Stimulated activated CD4-positive, alpha-beta T cell treated with anti-CD3 and anti-CD28 coated beads, TNF-alpha, amount 100 ng/mL, for 48 hours (primary cell): ENCODE measurements around the gene SLC29A1.
"Not testable (repeated sequence)": the region's sequence is repeated elsewhere in the genome, so short reads cannot be mapped to it uniquely, and the experiment has no call there.

ENCODE experiments used
- DNase-seq, 3 donors: peaks; one replicate each; pipeline ENCODE4 v3.0.0-alpha.2; 2020; ENCODE audit warnings: low read depth in 3 of 3

SLC29A1 gene

GRCh38 chr6:44222486-44223318 lies 693 bp upstream of the SLC29A1 start:
- DNase-seq, result no peak

GRCh38 chr6:44224029-44224964 lies 902 bp downstream of the SLC29A1 start:
- no peak for DNase-seq

DNA sequence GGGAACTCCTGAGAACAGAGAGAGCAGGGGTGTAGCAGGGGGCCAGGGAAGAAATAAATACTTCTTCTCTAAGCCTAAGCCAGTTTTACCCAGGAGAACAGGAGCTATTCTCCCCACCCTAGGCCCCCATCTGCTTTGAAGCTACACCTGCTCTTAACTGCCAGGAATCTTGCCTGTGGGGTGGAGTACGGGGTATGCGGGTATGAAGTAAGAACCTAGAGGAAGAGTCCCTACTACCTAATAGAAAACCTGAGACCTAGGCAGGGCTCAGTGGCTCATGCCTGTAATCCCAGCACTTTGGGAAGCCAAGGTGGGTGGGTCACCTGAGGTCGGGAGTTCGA lies 1.5 kb downstream of the SLC29A1 start:
- no peak for DNase-seq

- DNase-seq, result no peak
Measured at GRCh38 chr6:44225579-44226325, 2.4 kb downstream of the SLC29A1 start.

DNA sequence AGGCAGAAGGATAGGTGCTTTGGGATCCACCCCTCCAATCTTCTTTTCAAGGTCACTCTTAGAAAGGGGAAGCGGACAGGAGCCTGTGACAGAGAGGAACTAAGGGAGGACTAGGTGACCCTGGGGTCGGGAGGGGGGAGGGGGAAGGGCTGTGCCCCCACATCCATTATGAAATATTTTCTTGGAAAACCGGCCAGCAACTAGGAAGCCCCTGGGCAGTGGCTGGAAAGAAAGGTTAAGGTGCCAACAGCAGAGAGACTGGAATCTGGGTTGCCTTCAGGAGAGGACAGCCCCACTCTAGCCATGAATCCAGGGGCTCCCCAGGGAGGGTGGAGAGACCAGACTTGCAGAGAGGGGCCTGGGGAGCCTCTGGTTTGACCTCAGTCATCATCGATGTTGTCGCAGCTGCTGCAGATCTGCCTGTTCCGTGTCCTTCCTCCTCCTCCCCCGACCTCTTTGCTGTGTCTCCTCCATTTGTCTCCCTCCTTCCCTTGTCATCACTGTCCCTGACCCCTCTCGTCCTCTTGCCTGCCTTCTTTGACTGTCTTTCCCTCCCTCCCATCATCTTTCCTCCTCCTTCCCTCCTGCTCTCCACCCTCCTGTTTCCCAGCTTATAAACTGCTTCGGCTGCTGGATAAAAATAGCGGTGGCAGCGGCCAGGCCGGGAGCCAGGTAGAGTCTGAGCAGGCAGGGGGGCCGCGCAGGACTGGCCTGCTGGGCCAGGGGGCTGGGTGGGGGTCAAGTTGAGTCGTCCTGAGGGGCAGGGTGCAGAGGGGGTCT lies 3.2 kb downstream of the SLC29A1 start:
- DNase-seq, result no peak

- DNase-seq, result no peak
Measured at GRCh38 chr6:44227148-44227793, 3.9 kb downstream of the SLC29A1 start.

DNA sequence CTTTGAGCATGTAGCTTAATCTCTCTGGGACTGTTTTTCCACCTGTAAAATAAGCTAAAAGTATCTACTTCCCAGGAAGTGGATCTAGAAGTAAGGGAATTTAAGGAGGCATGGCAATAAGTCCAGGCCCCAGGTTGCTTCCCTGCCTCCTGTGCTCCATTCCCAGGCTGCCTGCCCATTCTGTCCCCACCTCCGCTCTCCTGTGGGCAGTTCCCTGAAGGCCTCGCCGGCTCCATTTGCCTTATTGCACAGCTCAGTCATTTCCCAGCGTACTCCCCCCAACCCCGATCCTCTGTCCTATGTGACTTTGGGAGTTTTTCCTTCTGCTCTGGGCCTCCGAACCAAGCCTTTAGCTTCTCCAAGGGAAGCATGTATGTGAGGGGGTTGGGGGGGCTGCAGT lies 4.6 kb downstream of the SLC29A1 start:
- no peak for DNase-seq

GRCh38 chr6:44228433-44228832 lies 5.0 kb downstream of the SLC29A1 start:
- no peak for DNase-seq

DNA sequence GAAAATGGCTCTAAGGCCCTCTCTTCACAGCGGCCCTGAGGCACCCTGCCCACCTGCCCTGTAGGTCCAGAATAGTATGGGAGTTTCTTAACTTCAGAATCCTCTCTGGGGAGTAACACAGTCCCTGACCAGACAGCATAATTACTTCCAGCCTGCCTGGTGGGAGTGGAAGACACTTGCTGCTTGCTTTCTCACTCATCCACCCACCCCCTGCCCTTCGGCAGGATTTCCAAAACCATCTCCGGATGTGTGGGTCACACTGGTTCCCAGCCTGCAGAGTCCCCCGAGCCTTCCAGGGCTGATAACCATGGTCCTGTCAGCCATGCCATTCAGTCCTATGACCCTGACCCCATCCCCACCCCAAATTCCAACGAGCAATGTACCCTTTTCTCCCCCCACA lies 5.4 kb downstream of the SLC29A1 start:
- DNase-seq, result no peak

GRCh38 chr6:44229376-44230033 lies 6.1 kb downstream of the SLC29A1 start:
- DNase-seq, result no peak

GRCh38 chr6:44230034-44230675 lies 6.8 kb downstream of the SLC29A1 start:
- no peak for DNase-seq

DNA sequence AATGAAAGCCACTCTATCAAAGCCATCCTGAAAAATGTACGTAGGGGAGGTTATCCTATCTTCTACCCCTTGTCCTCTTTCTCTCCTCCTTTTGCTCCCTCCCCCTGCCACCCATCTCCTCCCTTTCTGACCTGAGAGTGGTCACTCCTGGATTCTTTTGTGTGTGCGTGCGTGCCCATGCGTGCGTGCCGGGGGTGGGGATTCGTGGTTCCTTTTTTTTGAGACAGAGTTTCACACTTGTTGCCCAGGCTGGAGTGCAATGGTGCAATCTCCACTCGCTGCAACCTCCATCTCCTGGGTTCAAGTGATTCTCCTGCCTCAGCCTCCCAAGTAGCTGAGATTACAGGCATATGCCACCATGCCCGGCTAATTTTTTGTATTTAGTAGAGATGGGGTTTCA lies 8.0 kb downstream of the SLC29A1 start:
- not testable (repeated sequence) for DNase-seq

DNA sequence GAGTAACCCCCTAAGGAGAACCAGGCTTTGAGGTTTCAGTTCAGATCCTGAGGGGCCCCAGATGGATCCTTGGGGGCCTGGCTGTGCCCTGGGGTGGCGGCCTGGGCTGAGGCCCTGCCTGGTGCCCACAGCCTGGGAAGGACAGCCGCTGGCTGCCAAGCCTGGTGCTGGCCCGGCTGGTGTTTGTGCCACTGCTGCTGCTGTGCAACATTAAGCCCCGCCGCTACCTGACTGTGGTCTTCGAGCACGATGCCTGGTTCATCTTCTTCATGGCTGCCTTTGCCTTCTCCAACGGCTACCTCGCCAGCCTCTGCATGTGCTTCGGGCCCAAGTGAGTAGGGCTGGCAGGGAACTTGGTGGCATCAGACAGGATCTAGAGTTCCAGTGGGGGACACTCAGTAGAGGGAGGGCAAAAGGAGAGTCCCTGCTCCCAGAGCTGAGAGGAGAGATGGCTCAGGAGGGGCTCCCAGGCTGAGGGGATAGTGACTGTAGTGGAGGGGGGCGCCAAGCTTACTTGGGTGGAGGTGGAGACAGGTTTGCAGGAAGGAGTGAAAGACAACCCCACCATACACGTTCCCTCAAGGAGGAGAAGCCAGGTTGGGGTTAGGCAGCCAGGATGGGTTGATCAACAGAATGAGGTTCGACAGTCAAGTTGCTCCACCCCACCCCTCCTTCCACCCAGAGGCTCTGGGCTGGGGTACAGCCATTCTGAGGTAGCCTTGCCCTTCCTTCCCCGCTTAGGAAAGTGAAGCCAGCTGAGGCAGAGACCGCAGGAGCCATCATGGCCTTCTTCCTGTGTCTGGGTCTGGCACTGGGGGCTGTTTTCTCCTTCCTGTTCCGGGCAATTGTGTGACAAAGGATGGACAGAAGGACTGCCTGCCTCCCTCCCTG lies 9.5 kb downstream of the SLC29A1 start:
- no peak for DNase-seq

DNA sequence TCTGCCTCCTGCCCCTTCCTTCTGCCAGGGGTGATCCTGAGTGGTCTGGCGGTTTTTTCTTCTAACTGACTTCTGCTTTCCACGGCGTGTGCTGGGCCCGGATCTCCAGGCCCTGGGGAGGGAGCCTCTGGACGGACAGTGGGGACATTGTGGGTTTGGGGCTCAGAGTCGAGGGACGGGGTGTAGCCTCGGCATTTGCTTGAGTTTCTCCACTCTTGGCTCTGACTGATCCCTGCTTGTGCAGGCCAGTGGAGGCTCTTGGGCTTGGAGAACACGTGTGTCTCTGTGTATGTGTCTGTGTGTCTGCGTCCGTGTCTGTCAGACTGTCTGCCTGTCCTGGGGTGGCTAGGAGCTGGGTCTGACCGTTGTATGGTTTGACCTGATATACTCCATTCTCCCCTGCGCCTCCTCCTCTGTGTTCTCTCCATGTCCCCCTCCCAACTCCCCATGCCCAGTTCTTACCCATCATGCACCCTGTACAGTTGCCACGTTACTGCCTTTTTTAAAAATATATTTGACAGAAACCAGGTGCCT lies 10.2 kb downstream of the SLC29A1 start:
- no peak for DNase-seq

DNA sequence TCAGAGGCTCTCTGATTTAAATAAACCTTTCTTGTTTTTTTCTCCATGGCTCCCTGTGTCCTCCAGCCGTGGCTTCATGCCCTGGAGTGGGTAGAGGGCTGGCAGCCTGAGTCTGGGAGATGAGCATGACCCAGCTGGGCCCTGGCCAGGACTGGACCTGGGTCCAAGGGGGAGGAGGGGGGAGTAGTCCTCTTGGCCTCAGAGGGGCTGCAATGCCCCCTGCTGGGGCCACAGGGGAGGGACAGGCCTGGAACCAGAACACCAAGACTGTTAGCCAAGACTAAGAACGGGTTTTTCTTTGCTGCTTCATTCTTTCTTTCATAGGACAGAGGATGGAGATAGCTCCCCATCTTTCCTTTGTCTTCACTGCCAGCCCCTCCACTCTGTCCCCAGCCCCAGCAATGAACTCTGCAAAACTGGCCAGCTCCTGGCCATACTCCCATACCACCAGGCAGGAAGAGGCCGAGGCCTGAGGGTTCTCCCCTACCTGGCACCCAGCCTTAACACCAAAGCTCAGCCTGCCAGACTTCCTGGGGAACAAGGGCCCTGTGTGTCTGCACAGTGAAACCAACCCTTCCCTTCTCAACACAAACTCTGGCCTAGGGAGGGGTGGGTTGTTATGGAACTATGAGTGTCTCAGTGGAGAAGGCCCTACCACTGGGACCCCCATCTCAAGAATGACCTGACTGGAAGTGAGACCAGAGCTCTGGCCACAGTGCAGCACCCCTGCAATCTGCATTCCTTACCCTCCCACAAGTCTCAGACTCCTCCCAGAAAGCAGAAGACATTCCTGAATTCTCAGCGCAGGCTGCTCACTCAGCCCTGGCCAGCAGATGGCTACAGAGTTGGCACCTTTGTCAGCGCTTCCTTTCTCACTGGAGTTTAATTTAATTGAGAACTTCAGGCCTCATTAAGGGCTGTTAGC lies 11.0 kb downstream of the SLC29A1 start:
- DNase-seq, result no peak

- no peak for DNase-seq
Measured at GRCh38 chr6:44235269-44235668, 11.9 kb downstream of the SLC29A1 start.

DNA sequence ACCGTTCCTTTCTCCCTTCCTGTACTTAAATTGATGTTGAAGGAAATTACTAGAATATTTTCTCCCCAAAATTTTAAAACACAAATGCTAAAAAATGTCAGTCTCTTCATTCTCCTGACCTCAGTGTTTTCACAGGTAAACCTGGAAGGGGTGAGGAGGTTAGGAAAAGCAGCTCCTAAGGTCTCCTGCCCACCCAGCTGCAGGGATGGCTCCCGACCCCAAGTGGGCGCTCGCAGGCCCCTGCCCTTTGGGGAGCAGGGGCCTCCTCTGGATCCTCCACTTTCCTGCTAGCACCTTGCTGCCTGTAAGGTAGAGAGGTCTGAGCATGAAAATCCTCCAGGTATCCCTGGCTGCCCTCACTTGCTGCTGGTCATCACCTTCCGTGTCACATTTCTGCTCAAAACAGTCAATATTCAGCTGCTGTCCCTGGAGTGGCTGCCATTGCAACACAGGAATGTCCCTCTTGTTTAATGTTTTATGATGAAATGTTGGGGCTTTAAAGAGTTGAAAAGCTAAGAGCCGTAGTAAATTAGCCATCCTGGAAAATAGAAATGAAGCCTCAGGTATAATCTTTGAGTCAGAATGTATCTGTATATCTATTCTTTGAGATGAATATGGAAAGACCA lies 12.6 kb downstream of the SLC29A1 start:
- no peak for DNase-seq
